ENCODE data around the gene POLD3.

GRCh38 chr11:74685338-74685737 is 93.0 kb downstream of the POLD3 start:
- TF ChIP-seq POLR2A (IDR thresholded peaks at IDR 0.05; ENCODE audit: control extremely low read depth in 1 of 2, low read depth in 2 of 2, low read length in 2 of 2) = no peak
- TF ChIP-seq HDAC2 (IDR thresholded peaks at IDR 0.05; ENCODE audit: borderline replicate concordance in 1 of 2, low read depth in 2 of 2, low read length in 2 of 2) = peak in 1 of 2 experiments; percentile 62; a peak in 1 of 4 replicates
- no peak for TF ChIP-seq SP1 (IDR thresholded peaks at IDR 0.05; ENCODE audit: low read depth, low read length)
- TF ChIP-seq POLR2AphosphoS5 (IDR thresholded peaks at IDR 0.05; ENCODE audit: low read depth, low read length) = no peak
- no peak for TF ChIP-seq TAF1 (IDR thresholded peaks at IDR 0.05; ENCODE audit: low read depth, low read length)
- TF ChIP-seq ZNF274 (IDR thresholded peaks at IDR 0.05; ENCODE audit: borderline replicate concordance, extremely low read depth, low read length) = no peak
